ENCODE results near the gene ATP2B2. TPM values are rescaled to one million over a fixed set of nuclear protein-coding genes. Genes with fewer than 3 reads are reported as not detected.

ATP2B2 gene
- total RNA-seq: 0.53 TPM
- 0.13 TPM for polyA plus RNA-seq

- no peaks in the 10 kb centered on the region for H3K36me3 ChIP-seq (ENCODE audit: insufficient read depth)
- H3K27ac ChIP-seq (ENCODE audit: low read depth): no peak within 1 kb of the TSS
- WGBS: 4% methylated on average over 42 of the region's 42 CpGs
- no peak for DNase-seq (ENCODE audit: extremely low spot score)
- peak within 1 kb of the TSS; percentile 33 for H3K4me3 ChIP-seq (ENCODE audit: low read depth, low read length)
- H3K4me1 ChIP-seq (ENCODE audit: insufficient read depth): no peaks in the 10 kb centered on the region
Observed at GRCh38 chr3:10505050-10505790, at the start of gene ATP2B2. ATP2B2 (minus strand) TSS chr3:10505586; CDS start chr3:10449543, 56,043 bp downstream.

- H3K27ac ChIP-seq (ENCODE audit: low read depth): no peak overlapping the region
- no peaks in the 10 kb centered on the region for H3K36me3 ChIP-seq (ENCODE audit: insufficient read depth)
- no peak overlapping the region for H3K4me3 ChIP-seq (ENCODE audit: low read depth, low read length)
- no peaks in the 10 kb centered on the region for H3K4me1 ChIP-seq (ENCODE audit: insufficient read depth)
- DNase-seq (ENCODE audit: extremely low spot score): no peak
- 87% methylated on average over 1 of the region's 1 CpG for WGBS
Observed at GRCh38 chr3:10554746-10555145, 49.4 kb upstream of the ATP2B2 start.

- DNase-seq (ENCODE audit: extremely low spot score): no peak
- no peak overlapping the region for H3K4me3 ChIP-seq (ENCODE audit: low read depth, low read length)
- WGBS: 83% methylated on average over 3 of the region's 3 CpGs
- no peak overlapping the region for H3K27ac ChIP-seq (ENCODE audit: low read depth)
- H3K36me3 ChIP-seq (ENCODE audit: insufficient read depth): no peaks in the 10 kb centered on the region
- no peaks in the 10 kb centered on the region for H3K4me1 ChIP-seq (ENCODE audit: insufficient read depth)
Observed at GRCh38 chr3:10554236-10554611, 48.8 kb upstream of the ATP2B2 start.

GRCh38 chr3:10553591-10554235, 48.3 kb upstream of the ATP2B2 start:
- no peaks in the 10 kb centered on the region for H3K36me3 ChIP-seq (ENCODE audit: insufficient read depth)
- WGBS: 23% methylated on average over 9 of the region's 9 CpGs
- no peaks in the 10 kb centered on the region for H3K4me1 ChIP-seq (ENCODE audit: insufficient read depth)
- H3K27ac ChIP-seq (ENCODE audit: low read depth): no peak overlapping the region
- no peak for DNase-seq (ENCODE audit: extremely low spot score)
- H3K4me3 ChIP-seq (ENCODE audit: low read depth, low read length): no peak overlapping the region

GRCh38 chr3:10552631-10552943, 47.2 kb upstream of the ATP2B2 start:
- Histone ChIP-seq H3K4me1 (ENCODE audit: insufficient read depth) (no peaks in the 10 kb centered on the region), H3K36me3 (ENCODE audit: insufficient read depth) (no peaks in the 10 kb centered on the region), H3K27ac (ENCODE audit: low read depth) (no peak overlapping the region), H3K4me3 (ENCODE audit: low read depth, low read length) (no peak overlapping the region)
- WGBS: 64% methylated on average over 1 of the region's 1 CpG
- no peak for DNase-seq (ENCODE audit: extremely low spot score)

- H3K4me3 ChIP-seq (ENCODE audit: low read depth, low read length): no peak overlapping the region
- no peak for DNase-seq (ENCODE audit: extremely low spot score)
- 66% methylated on average over 19 of the region's 19 CpGs for WGBS
Observed at GRCh38 chr3:10551821-10552630, 46.6 kb upstream of the ATP2B2 start.

GRCh38 chr3:10551139-10551538, 45.8 kb upstream of the ATP2B2 start:
- no peak for DNase-seq (ENCODE audit: extremely low spot score)
- WGBS: 76% methylated on average over 9 of the region's 9 CpGs
- no peak overlapping the region for H3K27ac ChIP-seq (ENCODE audit: low read depth)

More at GRCh38 chr3:10551821-10552630, 46.6 kb upstream of the ATP2B2 start:
- no peaks in the 10 kb centered on the region for H3K36me3 ChIP-seq (ENCODE audit: insufficient read depth)
- H3K4me1 ChIP-seq (ENCODE audit: insufficient read depth): no peaks in the 10 kb centered on the region
- H3K27ac ChIP-seq (ENCODE audit: low read depth): no peak overlapping the region

GRCh38 chr3:10550705-10551104, 45.3 kb upstream of the ATP2B2 start:
- WGBS: 58% methylated on average over 10 of the region's 10 CpGs
- no peak for DNase-seq (ENCODE audit: extremely low spot score)
- Histone ChIP-seq H3K36me3 (ENCODE audit: insufficient read depth) (no peaks in the 10 kb centered on the region), H3K4me1 (ENCODE audit: insufficient read depth) (no peaks in the 10 kb centered on the region), H3K4me3 (ENCODE audit: low read depth, low read length) (no peak overlapping the region), H3K27ac (ENCODE audit: low read depth) (no peak overlapping the region)

More at GRCh38 chr3:10551139-10551538, 45.8 kb upstream of the ATP2B2 start:
- no peaks in the 10 kb centered on the region for H3K4me1 ChIP-seq (ENCODE audit: insufficient read depth)
- no peaks in the 10 kb centered on the region for H3K36me3 ChIP-seq (ENCODE audit: insufficient read depth)
- no peak overlapping the region for H3K4me3 ChIP-seq (ENCODE audit: low read depth, low read length)

GRCh38 chr3:10549617-10550230, 44.3 kb upstream of the ATP2B2 start:
- H3K27ac ChIP-seq (ENCODE audit: low read depth): no peak overlapping the region
- no peak for DNase-seq (ENCODE audit: extremely low spot score)
- 72% methylated on average over 2 of the region's 2 CpGs for WGBS

GRCh38 chr3:10548992-10549391, 43.6 kb upstream of the ATP2B2 start:
- Histone ChIP-seq H3K4me1 (ENCODE audit: insufficient read depth) (no peaks in the 10 kb centered on the region), H3K4me3 (ENCODE audit: low read depth, low read length) (no peak overlapping the region), H3K36me3 (ENCODE audit: insufficient read depth) (no peaks in the 10 kb centered on the region), H3K27ac (ENCODE audit: low read depth) (no peak overlapping the region)
- no peak for DNase-seq (ENCODE audit: extremely low spot score)

More at GRCh38 chr3:10549617-10550230, 44.3 kb upstream of the ATP2B2 start:
- H3K4me1 ChIP-seq (ENCODE audit: insufficient read depth): no peaks in the 10 kb centered on the region
- no peaks in the 10 kb centered on the region for H3K36me3 ChIP-seq (ENCODE audit: insufficient read depth)
- no peak overlapping the region for H3K4me3 ChIP-seq (ENCODE audit: low read depth, low read length)

- WGBS: 67% methylated on average over 6 of the region's 6 CpGs
- no peak overlapping the region for H3K4me3 ChIP-seq (ENCODE audit: low read depth, low read length)
- no peak for DNase-seq (ENCODE audit: extremely low spot score)
- no peaks in the 10 kb centered on the region for H3K36me3 ChIP-seq (ENCODE audit: insufficient read depth)
- H3K4me1 ChIP-seq (ENCODE audit: insufficient read depth): no peaks in the 10 kb centered on the region
- no peak overlapping the region for H3K27ac ChIP-seq (ENCODE audit: low read depth)
Observed at GRCh38 chr3:10547841-10548783, 42.7 kb upstream of the ATP2B2 start.

GRCh38 chr3:10547413-10547812, 42.0 kb upstream of the ATP2B2 start:
- H3K4me1 ChIP-seq (ENCODE audit: insufficient read depth): no peaks in the 10 kb centered on the region
- no peak overlapping the region for H3K27ac ChIP-seq (ENCODE audit: low read depth)
- H3K36me3 ChIP-seq (ENCODE audit: insufficient read depth): no peaks in the 10 kb centered on the region
- DNase-seq (ENCODE audit: extremely low spot score): no peak
- WGBS: 87% methylated on average over 7 of the region's 7 CpGs
- no peak overlapping the region for H3K4me3 ChIP-seq (ENCODE audit: low read depth, low read length)

GRCh38 chr3:10546820-10547263, 41.5 kb upstream of the ATP2B2 start:
- Histone ChIP-seq H3K4me1 (ENCODE audit: insufficient read depth) (no peaks in the 10 kb centered on the region), H3K4me3 (ENCODE audit: low read depth, low read length) (no peak overlapping the region), H3K27ac (ENCODE audit: low read depth) (no peak overlapping the region), H3K36me3 (ENCODE audit: insufficient read depth) (no peaks in the 10 kb centered on the region)
- no peak for DNase-seq (ENCODE audit: extremely low spot score)
- WGBS: 84% methylated on average over 14 of the region's 14 CpGs
